ENCODE data around the gene GPR151.

DNA sequence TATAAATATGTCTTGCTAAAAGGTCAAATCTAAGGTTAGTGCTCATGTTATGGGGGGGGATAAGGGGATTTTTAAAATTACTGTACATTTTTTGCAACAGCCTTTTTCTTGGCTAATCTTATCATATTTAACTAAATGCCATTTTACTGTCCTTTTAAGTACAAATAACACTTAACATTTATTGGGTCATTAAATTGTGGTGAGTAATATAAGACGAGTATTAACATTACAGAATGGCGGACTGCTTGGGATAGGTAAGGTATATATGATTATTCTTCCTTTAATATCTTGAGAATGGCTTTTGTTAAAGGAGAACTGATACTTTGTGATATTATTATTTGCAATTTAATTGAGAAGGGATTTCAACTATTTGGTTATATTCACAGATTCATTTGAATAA lies 33.2 kb downstream of the GPR151 start:
- TF ChIP-seq EP300 (IDR thresholded peaks at IDR 0.05) (no peak), REST (IDR thresholded peaks at IDR 0.05) (no peak), SMC3 (IDR thresholded peaks at IDR 0.05) (no peak), ZSCAN20 (CRISPR knock-in tag; IDR thresholded peaks at IDR 0.05) (no peak), CEBPB (IDR thresholded peaks at IDR 0.05) (no peak), POLR2A (IDR thresholded peaks at IDR 0.05; ENCODE audit: low read length) (no peak), SREBF2 (IDR thresholded peaks at IDR 0.05) (no peak), NFE2L2 (conservative IDR thresholded peaks at IDR 0.05; ENCODE audit: low read length) (no peak), CBX8 (IDR thresholded peaks at IDR 0.05) (no peak)
- TF ChIP-seq, protein P1, sequence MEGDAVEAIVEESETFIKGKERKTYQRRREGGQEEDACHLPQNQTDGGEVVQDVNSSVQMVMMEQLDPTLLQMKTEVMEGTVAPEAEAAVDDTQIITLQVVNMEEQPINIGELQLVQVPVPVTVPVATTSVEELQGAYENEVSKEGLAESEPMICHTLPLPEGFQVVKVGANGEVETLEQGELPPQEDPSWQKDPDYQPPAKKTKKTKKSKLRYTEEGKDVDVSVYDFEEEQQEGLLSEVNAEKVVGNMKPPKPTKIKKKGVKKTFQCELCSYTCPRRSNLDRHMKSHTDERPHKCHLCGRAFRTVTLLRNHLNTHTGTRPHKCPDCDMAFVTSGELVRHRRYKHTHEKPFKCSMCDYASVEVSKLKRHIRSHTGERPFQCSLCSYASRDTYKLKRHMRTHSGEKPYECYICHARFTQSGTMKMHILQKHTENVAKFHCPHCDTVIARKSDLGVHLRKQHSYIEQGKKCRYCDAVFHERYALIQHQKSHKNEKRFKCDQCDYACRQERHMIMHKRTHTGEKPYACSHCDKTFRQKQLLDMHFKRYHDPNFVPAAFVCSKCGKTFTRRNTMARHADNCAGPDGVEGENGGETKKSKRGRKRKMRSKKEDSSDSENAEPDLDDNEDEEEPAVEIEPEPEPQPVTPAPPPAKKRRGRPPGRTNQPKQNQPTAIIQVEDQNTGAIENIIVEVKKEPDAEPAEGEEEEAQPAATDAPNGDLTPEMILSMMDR (IDR thresholded peaks at IDR 0.05), result no peak

Measured in A549 (cell line).